Suprapubic skin (tissue), 4 donors: ENCODE results near the gene PRM2.

Experiments used
- POLR2A ChIP-seq, 2 donors: fragments of 450-650 bp; IDR thresholded peaks; one replicate each; pipeline ENCODE4 v1.6.1; 2017; ENCODE audit warnings: antibody characterized with exemption in 2 of 2, mild to moderate bottlenecking in 2 of 2, moderate library complexity in 2 of 2
- POLR2AphosphoS5 ChIP-seq, 3 donors: sonication (generic); formaldehyde crosslinking; IDR thresholded peaks; one replicate each; pipeline ENCODE4 v1.6.1; 2017; ENCODE audit warnings: antibody characterized with exemption in 3 of 3
- TF ChIP-seq, protein P1 (sequence below), 2 donors: fragments of 200-600 bp in 1 of 2; fragments of 450-650 bp in 1 of 2; sonication (generic) in 1 of 2; IDR thresholded peaks; one replicate each; pipeline ENCODE4 v1.5.1; 2016 to 2019; ENCODE audit warnings: antibody characterized with exemption in 2 of 2, mild to moderate bottlenecking in 1 of 2, moderate library complexity in 1 of 2

DNA sequence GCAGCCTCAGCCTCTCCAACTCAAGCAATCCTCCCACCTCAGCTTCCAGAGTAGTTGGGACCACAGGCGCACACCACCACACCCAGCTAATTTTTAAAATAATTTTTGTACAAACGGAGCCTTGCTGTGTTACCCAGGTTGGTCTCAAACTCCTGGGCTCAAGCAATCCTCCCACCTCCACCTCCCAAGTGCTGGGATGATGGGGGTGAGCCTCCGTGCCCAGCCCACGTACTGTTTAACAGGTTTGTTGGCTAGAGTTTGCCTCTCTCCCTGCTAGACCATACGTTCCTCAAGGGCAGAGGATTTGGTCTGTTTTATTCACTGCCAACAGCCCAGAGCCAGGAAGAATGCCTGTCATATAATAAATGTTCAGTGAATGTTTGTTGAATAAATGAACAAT, 46.8 kb downstream of the PRM2 start:
- TF ChIP-seq, protein P1, sequence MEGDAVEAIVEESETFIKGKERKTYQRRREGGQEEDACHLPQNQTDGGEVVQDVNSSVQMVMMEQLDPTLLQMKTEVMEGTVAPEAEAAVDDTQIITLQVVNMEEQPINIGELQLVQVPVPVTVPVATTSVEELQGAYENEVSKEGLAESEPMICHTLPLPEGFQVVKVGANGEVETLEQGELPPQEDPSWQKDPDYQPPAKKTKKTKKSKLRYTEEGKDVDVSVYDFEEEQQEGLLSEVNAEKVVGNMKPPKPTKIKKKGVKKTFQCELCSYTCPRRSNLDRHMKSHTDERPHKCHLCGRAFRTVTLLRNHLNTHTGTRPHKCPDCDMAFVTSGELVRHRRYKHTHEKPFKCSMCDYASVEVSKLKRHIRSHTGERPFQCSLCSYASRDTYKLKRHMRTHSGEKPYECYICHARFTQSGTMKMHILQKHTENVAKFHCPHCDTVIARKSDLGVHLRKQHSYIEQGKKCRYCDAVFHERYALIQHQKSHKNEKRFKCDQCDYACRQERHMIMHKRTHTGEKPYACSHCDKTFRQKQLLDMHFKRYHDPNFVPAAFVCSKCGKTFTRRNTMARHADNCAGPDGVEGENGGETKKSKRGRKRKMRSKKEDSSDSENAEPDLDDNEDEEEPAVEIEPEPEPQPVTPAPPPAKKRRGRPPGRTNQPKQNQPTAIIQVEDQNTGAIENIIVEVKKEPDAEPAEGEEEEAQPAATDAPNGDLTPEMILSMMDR (IDR thresholded peaks at IDR 0.05), result no peak
- TF ChIP-seq POLR2AphosphoS5 (IDR thresholded peaks at IDR 0.05) (no peak), POLR2A (IDR thresholded peaks at IDR 0.05) (no peak)
